PC-3 (cell line): Measurements from ENCODE around the gene LINS1. TPM values are rescaled to one million over a fixed set of nuclear protein-coding genes. Genes with fewer than 3 reads are reported as not detected.

Source experiments
- ATAC-seq: fragments of 200-7000 bp; cut with Tn5 transposase; 2 replicates; pipeline ENCODE4 v1.9.1; 2020; ENCODE audit warnings: mild to moderate bottlenecking, moderate library complexity
- BruUV-seq: library from RNA; stranded (reverse); fragments of 400-500 nt; replicated peaks from 2 replicates; lab custom pipeline; 2021; lab: Mats Ljungman, UMichigan
- CTCF ChIA-PET: fragments of 300-600 bp; sonication (Branson Sonifier 250); formaldehyde crosslinking; loops from one replicate; lab custom pipeline; 2022; ENCODE audit warnings: antibody characterized with exemption; lab: Charles Lee
- POLR2A ChIA-PET: fragments of 300-600 bp; sonication (Branson Sonifier 250); formaldehyde crosslinking; loops from one replicate; lab custom pipeline; 2022; ENCODE audit warnings: antibody characterized with exemption; ENCODE audit not compliant: unreplicated experiment; lab: Charles Lee
- DNase-seq: peaks from one replicate; pipeline ENCODE4 v3.0.0-alpha.2; 2015
- H2AFZ ChIP-seq: fragments of 300-600 bp; sonication (generic); 2 replicates; pipeline ENCODE4 v1.6.0; 2016; ENCODE audit warnings: antibody characterized with exemption, low read length
- H3F3A ChIP-seq: fragments of 300-600 bp; sonication (generic); one replicate; pipeline ENCODE4 v1.6.0; 2017; ENCODE audit warnings: antibody characterized with exemption, low read length, control low read depth, mild to moderate bottlenecking; ENCODE audit not compliant: unreplicated experiment
- H3K27ac ChIP-seq: fragments of 300-600 bp; sonication (generic); 2 replicates; pipeline ENCODE4 v1.5.1; 2016; ENCODE audit warnings: mild to moderate bottlenecking, low read length
- H3K27me3 ChIP-seq: fragments of 300-600 bp; sonication (generic); 2 replicates; pipeline ENCODE4 v1.6.1; 2016; ENCODE audit warnings: low read length, mixed read lengths
- H3K36me3 ChIP-seq: fragments of 300-600 bp; sonication (generic); 2 replicates; pipeline ENCODE4 v1.6.1; 2016; ENCODE audit warnings: low read depth, mixed run types, low read length, mixed read lengths
- H3K4me1 ChIP-seq: fragments of 300-600 bp; sonication (generic); 2 replicates; pipeline ENCODE4 v1.5.1; 2016; ENCODE audit warnings: low read length; ENCODE audit not compliant: insufficient read depth
- H3K4me2 ChIP-seq: fragments of 300-600 bp; sonication (generic); 2 replicates; pipeline ENCODE4 v1.6.0; 2016; ENCODE audit warnings: low read length
- H3K4me3 ChIP-seq: fragments of 300-600 bp; sonication (generic); 2 replicates; pipeline ENCODE4 v1.5.1; 2016; ENCODE audit warnings: mild to moderate bottlenecking, low read length, mixed read lengths
- H3K79me2 ChIP-seq: fragments of 300-600 bp; sonication (generic); 2 replicates; pipeline ENCODE4 v1.6.1; 2017; ENCODE audit warnings: low read length, mixed read lengths
- H3K9ac ChIP-seq: fragments of 300-600 bp; sonication (generic); 2 replicates; pipeline ENCODE4 v1.6.0; 2016; ENCODE audit warnings: mild to moderate bottlenecking, low read length
- H3K9me2 ChIP-seq: fragments of 300-600 bp; sonication (generic); replicated peaks from 2 replicates; pipeline ENCODE4 v1.6.1; 2016; ENCODE audit warnings: mixed run types, low read length, mixed read lengths
- H3K9me3 ChIP-seq: fragments of 300-600 bp; sonication (generic); 2 replicates; pipeline ENCODE4 v1.6.1; 2016; ENCODE audit warnings: low read length, mixed read lengths
- H4K20me1 ChIP-seq: fragments of 300-600 bp; sonication (generic); 2 replicates; pipeline ENCODE4 v1.6.1; 2016; ENCODE audit warnings: low read length, mixed read lengths
- EZH2 ChIP-seq: fragments of 300-600 bp; sonication (generic); IDR thresholded peaks from one replicate; pipeline ENCODE4 v1.6.1; 2017; ENCODE audit warnings: antibody characterized with exemption, mild to moderate bottlenecking, low read length; ENCODE audit not compliant: unreplicated experiment
- EZH2phosphoT487 ChIP-seq: fragments of 300-600 bp; sonication (generic); IDR thresholded peaks from 2 replicates; pipeline ENCODE4 v1.6.1; 2018; ENCODE audit warnings: mild to moderate bottlenecking, antibody characterized with exemption, low read length, borderline replicate concordance
- intact Hi-C: fragments of 100-400 bp; cut with micrococcal nuclease; formaldehyde crosslinking; loops from 2 replicates; pipeline ENCODE4 v1.9.0; 2023
- total RNA-seq: library from RNA; depleted of rRNA; stranded (reverse); fragments of >200 nt; gene quantifications from 2 replicates; pipeline ENCODE4 v1.2.3, GENCODE V29; 2014
- TF ChIP-seq, protein P1 (sequence below): fragments of 300-600 bp; sonication (generic); conservative IDR thresholded peaks from 2 replicates; pipeline ENCODE4 v1.5.1; 2017; ENCODE audit warnings: antibody characterized with exemption, low read depth, mild to moderate bottlenecking, low read length

LINS1 gene
- total RNA-seq, 1 experiment from 2014 or later: 8.5 TPM

DNA sequence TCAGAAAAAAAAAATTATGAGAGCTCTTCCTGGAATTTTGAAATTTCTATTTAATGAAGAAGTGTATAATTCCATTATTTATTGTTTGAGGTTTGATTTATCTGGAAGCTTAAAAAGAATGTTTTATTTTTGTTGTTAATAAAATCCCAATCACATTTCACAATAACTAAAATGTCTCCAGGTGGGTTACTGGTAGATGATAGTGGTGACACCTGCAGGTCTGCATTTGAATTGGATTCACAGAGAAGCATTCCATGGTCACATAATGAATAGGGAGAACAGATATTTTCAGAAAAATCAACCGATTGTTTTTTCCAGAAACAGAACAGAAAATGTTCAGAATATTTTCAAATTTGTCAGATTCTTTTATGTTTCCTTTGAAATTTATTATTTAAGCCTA is 48.7 kb upstream of the LINS1 start:
- no peak overlapping the region for H3K9ac ChIP-seq
- no peaks in the 10 kb centered on the region for H3K79me2 ChIP-seq
- no peak overlapping the region for H2AFZ ChIP-seq
- CTCF ChIA-PET: no interaction called here
- H3K27me3 ChIP-seq: no peaks in the 10 kb centered on the region
- DNase-seq (peak; percentile 46), ATAC-seq (peak; percentile 55)
- intact Hi-C loops: no loop called here
- no peaks in the 10 kb centered on the region for H3K9me2 ChIP-seq
- POLR2A ChIA-PET: no interaction called here
- no peaks in the 10 kb centered on the region for H3K36me3 ChIP-seq
- H3K27ac ChIP-seq: no peak overlapping the region
- H4K20me1 ChIP-seq: no peaks in the 10 kb centered on the region
- H3K4me1 ChIP-seq: no peaks in the 10 kb centered on the region
- H3F3A ChIP-seq: no peaks in the 10 kb centered on the region
- TF ChIP-seq, protein P1, sequence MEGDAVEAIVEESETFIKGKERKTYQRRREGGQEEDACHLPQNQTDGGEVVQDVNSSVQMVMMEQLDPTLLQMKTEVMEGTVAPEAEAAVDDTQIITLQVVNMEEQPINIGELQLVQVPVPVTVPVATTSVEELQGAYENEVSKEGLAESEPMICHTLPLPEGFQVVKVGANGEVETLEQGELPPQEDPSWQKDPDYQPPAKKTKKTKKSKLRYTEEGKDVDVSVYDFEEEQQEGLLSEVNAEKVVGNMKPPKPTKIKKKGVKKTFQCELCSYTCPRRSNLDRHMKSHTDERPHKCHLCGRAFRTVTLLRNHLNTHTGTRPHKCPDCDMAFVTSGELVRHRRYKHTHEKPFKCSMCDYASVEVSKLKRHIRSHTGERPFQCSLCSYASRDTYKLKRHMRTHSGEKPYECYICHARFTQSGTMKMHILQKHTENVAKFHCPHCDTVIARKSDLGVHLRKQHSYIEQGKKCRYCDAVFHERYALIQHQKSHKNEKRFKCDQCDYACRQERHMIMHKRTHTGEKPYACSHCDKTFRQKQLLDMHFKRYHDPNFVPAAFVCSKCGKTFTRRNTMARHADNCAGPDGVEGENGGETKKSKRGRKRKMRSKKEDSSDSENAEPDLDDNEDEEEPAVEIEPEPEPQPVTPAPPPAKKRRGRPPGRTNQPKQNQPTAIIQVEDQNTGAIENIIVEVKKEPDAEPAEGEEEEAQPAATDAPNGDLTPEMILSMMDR: peak; percentile 59
- TF ChIP-seq EZH2: no peak
- no peak for TF ChIP-seq EZH2phosphoT487
- H3K4me3 ChIP-seq: no peak overlapping the region
- no TSS peak for BruUV-seq
- no peak overlapping the region for H3K4me2 ChIP-seq
- no peaks in the 10 kb centered on the region for H3K9me3 ChIP-seq

DNA sequence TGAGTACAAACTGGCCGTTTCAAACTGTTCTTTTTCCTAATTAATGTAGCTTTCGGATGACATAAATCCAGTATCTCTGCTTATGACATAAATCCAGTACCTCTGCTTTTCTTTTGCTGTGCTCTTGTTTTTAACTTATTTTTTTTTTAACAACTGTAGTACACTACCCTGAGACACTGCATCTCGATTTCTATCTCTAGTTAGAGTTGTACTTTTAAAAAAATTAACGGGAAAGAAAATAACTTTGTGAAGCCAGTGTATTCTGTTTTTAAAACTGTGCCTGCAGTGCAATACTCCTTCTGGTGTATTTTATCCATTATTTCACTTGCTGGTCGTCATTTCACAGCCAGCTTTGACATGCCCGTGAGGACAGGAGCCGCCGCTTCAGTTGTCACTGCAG is 47.0 kb upstream of the LINS1 start:
- TF ChIP-seq EZH2phosphoT487 (no peak), EZH2 (no peak)
- TF ChIP-seq, protein P1: no peak
- ChIA-PET CTCF (no interaction called here), POLR2A (interaction anchor here (0.7 kb wide), 1 partner anchor 211 kb away, joined by 5 read pairs; no protein-coding TSS in a partner anchor)

DNA sequence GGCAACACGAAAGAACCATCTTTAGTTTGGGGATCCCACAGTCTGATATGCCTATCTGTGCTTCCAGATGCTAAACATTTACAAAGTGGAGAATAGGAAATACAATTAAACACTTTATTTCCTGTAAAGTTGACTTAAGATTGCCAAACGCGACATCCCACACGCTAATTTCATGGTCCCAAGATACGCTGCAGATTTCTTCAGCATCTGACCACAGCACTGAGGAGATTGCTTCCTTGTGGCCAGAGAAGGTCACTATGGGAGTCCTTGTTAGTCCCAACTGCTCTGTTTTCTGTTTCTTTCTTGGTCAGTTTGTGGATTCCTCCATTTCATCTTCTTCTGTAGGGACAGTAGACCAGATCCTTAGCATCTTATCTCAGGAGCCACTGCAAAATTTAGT is 43.7 kb upstream of the LINS1 start:
- POLR2A ChIA-PET: no interaction called here

More for the DNA sequence above, 47.0 kb upstream of the LINS1 start:
- Histone ChIP-seq H3K4me2 (no peak overlapping the region), H3K27me3 (no peaks in the 10 kb centered on the region), H4K20me1 (no peaks in the 10 kb centered on the region), H2AFZ (no peak overlapping the region), H3K9me2 (no peaks in the 10 kb centered on the region), H3K9me3 (no peaks in the 10 kb centered on the region), H3K4me1 (no peaks in the 10 kb centered on the region), H3K9ac (no peak overlapping the region), H3F3A (no peaks in the 10 kb centered on the region), H3K4me3 (no peak overlapping the region), H3K36me3 (no peaks in the 10 kb centered on the region), H3K79me2 (no peaks in the 10 kb centered on the region), H3K27ac (no peak overlapping the region)
- DNase-seq: no peak
- no TSS peak for BruUV-seq
- ATAC-seq: no peak
- intact Hi-C loops: no loop called here

More for the DNA sequence above, 43.7 kb upstream of the LINS1 start:
- ATAC-seq: no peak
- Histone ChIP-seq H2AFZ (no peak overlapping the region), H3K4me3 (no peak overlapping the region), H3K9me2 (no peaks in the 10 kb centered on the region), H3K79me2 (peaks cover 23% of the 10 kb centered on the region), H3K9me3 (no peaks in the 10 kb centered on the region), H4K20me1 (no peaks in the 10 kb centered on the region), H3K4me1 (no peaks in the 10 kb centered on the region), H3K36me3 (no peaks in the 10 kb centered on the region), H3F3A (no peaks in the 10 kb centered on the region), H3K27ac (no peak overlapping the region), H3K27me3 (no peaks in the 10 kb centered on the region), H3K4me2 (no peak overlapping the region), H3K9ac (no peak overlapping the region)
- DNase-seq: no peak
- CTCF ChIA-PET: no interaction called here
- no TSS peak for BruUV-seq
- no peak for TF ChIP-seq EZH2
- TF ChIP-seq EZH2phosphoT487: no peak
- TF ChIP-seq, protein P1: no peak
- intact Hi-C loops: no loop called here
